ENCODE results near the gene TRMT10B.

Gene TRMT10B

DNA sequence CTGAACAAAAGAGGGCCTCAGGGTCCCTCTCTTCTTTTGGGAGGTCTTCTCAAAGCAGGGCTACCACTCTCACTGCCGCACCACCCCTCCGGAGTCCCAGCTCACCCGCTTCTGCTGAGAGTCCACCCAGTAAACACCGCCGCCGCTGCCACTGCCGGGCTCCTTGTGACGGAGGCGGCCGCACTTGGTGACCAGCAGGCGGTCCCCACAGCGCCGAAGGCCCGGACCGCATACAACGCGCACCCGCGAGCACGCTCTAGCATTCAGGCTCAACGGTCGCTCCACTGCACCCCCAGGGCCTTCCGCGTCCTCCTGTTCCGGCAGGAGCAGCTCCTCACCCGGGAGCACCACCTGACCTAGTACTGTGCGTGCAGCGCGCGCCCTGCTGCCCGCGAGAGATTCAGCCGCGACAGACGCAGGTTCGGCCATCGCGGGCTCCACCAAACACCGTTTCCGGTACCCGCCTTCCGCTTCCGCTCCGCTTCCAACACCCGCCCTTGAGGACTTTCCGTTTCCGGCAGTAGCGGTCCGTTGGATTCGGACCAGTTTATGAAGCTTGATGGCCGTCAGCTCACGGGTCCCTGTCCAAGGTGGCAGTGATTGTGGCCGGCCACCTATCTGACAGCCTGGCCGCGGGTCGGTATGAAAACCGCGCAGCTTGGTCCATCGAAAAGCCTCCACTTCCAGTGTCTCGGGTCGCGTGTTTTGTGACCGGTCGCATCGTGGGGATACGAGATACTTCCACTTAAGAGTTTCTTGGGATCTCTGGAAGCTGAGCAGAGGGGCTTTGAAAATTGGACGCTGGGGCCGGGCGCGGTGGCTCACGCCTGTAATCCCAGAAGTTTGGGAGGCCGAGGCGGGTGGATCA is 31.2 kb downstream of the TRMT10B start, which contains the start of gene EXOSC3:
Gene EXOSC3, minus strand, starts transcription at position 449 of the 868 bp plus-strand sequence. Its CDS starts 20 bp downstream, at position 429.
- peak; percentile 26; the same call in 1 of the 2 replicates for TF ChIP-seq CTCF (IDR thresholded peaks at IDR 0.05; ENCODE audit: low read depth, low read length)
- no peaks in the 10 kb centered on the region for H3K27me3 ChIP-seq (ENCODE audit: insufficient read depth, low read depth, severe bottlenecking)
- peak within 1 kb of the TSS; percentile 74 for H3K4me3 ChIP-seq (ENCODE audit: low read depth, low read length)
- peaks cover 40% of the 10 kb centered on the region for H3K36me3 ChIP-seq
- no peaks in the 10 kb centered on the region for H3K9me3 ChIP-seq (ENCODE audit: severe bottlenecking)
- H3K27ac ChIP-seq = peak within 1 kb of the TSS; percentile 82
- DNase-seq = peak; percentile 91

- no peak for TF ChIP-seq CTCF (IDR thresholded peaks at IDR 0.05; ENCODE audit: low read depth, low read length)
- no peak overlapping the region for H3K27ac ChIP-seq
- H3K36me3 ChIP-seq = peaks cover 18% of the 10 kb centered on the region
- H3K4me3 ChIP-seq (ENCODE audit: low read depth, low read length) = no peak overlapping the region
- no peaks in the 10 kb centered on the region for H3K27me3 ChIP-seq (ENCODE audit: insufficient read depth, low read depth, severe bottlenecking)
- DNase-seq = no peak
- H3K9me3 ChIP-seq (ENCODE audit: severe bottlenecking) = no peaks in the 10 kb centered on the region
Observed at GRCh38 chr9:37787059-37787458, 33.5 kb downstream of the TRMT10B start.

- peaks cover 5% of the 10 kb centered on the region for H3K36me3 ChIP-seq
- no peaks in the 10 kb centered on the region for H3K27me3 ChIP-seq (ENCODE audit: insufficient read depth, low read depth, severe bottlenecking)
- no peak overlapping the region for H3K27ac ChIP-seq
- DNase-seq = no peak
- H3K4me3 ChIP-seq (ENCODE audit: low read depth, low read length) = no peak overlapping the region
- no peaks in the 10 kb centered on the region for H3K9me3 ChIP-seq (ENCODE audit: severe bottlenecking)
- no peak for TF ChIP-seq CTCF (IDR thresholded peaks at IDR 0.05; ENCODE audit: low read depth, low read length)
Observed at GRCh38 chr9:37788332-37788731, 34.7 kb downstream of the TRMT10B start.

DNA sequence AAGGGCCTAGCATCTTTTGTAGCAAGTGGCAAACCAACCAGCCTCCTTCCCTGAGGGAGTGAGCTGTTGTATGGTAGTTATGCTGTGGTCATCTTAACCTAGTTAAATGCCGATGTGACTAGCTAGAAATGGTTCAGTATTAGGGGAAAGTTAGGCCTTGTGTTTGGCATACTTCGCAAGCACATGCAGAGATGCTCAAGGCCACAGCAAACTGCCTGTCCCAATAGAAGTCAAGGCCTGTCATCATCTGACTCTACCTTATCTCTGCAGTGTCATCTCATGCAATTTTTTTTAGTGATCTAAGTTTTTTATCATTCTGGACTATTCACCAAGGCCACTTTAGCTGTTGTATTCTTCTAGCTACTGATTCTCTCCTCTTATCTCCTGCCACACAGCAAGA is 36.5 kb downstream of the TRMT10B start:
- H3K9me3 ChIP-seq (ENCODE audit: severe bottlenecking) = no peaks in the 10 kb centered on the region
- H3K27me3 ChIP-seq (ENCODE audit: insufficient read depth, low read depth, severe bottlenecking) = no peaks in the 10 kb centered on the region
- TF ChIP-seq CTCF (IDR thresholded peaks at IDR 0.05; ENCODE audit: low read depth, low read length) = no peak
- no peak for DNase-seq
- no peaks in the 10 kb centered on the region for H3K36me3 ChIP-seq
- no peak overlapping the region for H3K27ac ChIP-seq
- H3K4me3 ChIP-seq (ENCODE audit: low read depth, low read length) = no peak overlapping the region

DNA sequence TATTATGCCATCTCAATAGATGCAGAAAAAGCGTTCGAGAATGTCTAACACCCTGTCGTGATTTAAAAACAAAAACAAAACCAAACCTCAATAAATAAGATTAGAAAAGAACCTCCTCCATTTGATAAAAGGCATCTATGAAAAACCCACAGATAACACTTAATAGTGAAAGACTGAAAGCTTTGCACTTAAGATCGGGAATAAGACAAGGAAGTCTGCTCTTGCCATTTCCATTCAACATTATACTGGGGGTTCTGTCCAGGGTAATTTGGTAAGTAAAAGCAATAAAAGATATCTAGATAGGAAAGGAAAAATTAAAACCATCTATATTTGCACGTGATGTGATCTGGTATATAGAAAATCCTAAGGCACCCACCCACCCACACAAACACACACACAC is 38.5 kb downstream of the TRMT10B start:
- no peak for DNase-seq
- TF ChIP-seq CTCF (IDR thresholded peaks at IDR 0.05; ENCODE audit: low read depth, low read length) = no peak
- Histone ChIP-seq H3K27me3 (ENCODE audit: insufficient read depth, low read depth, severe bottlenecking) (no peaks in the 10 kb centered on the region), H3K4me3 (ENCODE audit: low read depth, low read length) (no peak overlapping the region), H3K27ac (no peak overlapping the region), H3K9me3 (ENCODE audit: severe bottlenecking) (no peaks in the 10 kb centered on the region), H3K36me3 (no peaks in the 10 kb centered on the region)
